ENCODE results near the gene CHMP6. TPM values are rescaled to one million over a fixed set of nuclear protein-coding genes. Genes with fewer than 3 reads are reported as not detected.

Gene CHMP6
- total RNA-seq, 2 experiments from 2014 or later = 13.9 to 16.7 TPM

DNA sequence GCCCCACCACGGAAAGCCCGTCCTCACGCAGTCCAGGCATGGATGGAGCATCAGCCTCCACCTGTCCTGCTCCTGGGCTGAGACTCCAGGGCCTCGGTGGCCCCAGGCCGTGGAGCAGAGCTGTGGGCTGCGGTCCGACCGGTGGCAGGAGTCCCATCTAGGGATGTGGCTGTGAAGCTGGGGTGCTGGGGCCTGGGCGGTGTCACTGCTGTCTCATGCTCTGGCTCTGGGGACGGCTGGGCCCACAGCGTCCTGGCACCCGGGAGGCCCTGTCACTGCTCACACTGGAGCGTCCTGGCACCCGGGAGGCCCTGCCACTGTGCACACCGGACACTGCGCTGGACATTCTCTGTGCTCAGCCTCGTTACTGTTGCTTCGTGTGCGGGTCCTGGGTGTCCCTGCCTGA is 51.7 kb downstream of the CHMP6 start:
- Mint-ChIP-seq H3K27me3 (no peaks in the 10 kb centered on the region), H3K27ac (no peak overlapping the region), H3K4me3 (no peak overlapping the region), H3K9me3 (no peaks in the 10 kb centered on the region), H3K4me1 (ENCODE audit: low read depth) (peaks cover 3% of the 10 kb centered on the region), H3K36me3 (ENCODE audit: low read depth) (no peaks in the 10 kb centered on the region)
- DNase-seq (no peak), ATAC-seq (no peak)
- intact Hi-C loops (cut with micrococcal nuclease) = no loop called here
- TF ChIP-seq, protein P1, sequence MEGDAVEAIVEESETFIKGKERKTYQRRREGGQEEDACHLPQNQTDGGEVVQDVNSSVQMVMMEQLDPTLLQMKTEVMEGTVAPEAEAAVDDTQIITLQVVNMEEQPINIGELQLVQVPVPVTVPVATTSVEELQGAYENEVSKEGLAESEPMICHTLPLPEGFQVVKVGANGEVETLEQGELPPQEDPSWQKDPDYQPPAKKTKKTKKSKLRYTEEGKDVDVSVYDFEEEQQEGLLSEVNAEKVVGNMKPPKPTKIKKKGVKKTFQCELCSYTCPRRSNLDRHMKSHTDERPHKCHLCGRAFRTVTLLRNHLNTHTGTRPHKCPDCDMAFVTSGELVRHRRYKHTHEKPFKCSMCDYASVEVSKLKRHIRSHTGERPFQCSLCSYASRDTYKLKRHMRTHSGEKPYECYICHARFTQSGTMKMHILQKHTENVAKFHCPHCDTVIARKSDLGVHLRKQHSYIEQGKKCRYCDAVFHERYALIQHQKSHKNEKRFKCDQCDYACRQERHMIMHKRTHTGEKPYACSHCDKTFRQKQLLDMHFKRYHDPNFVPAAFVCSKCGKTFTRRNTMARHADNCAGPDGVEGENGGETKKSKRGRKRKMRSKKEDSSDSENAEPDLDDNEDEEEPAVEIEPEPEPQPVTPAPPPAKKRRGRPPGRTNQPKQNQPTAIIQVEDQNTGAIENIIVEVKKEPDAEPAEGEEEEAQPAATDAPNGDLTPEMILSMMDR (IDR thresholded peaks at IDR 0.05) = no peak
- ChIA-PET POLR2A (interaction anchor here (0.9 kb wide), 1 partner anchor 156 kb away, joined by 3 read pairs; no protein-coding TSS in a partner anchor), CTCF (no interaction called here)

DNA sequence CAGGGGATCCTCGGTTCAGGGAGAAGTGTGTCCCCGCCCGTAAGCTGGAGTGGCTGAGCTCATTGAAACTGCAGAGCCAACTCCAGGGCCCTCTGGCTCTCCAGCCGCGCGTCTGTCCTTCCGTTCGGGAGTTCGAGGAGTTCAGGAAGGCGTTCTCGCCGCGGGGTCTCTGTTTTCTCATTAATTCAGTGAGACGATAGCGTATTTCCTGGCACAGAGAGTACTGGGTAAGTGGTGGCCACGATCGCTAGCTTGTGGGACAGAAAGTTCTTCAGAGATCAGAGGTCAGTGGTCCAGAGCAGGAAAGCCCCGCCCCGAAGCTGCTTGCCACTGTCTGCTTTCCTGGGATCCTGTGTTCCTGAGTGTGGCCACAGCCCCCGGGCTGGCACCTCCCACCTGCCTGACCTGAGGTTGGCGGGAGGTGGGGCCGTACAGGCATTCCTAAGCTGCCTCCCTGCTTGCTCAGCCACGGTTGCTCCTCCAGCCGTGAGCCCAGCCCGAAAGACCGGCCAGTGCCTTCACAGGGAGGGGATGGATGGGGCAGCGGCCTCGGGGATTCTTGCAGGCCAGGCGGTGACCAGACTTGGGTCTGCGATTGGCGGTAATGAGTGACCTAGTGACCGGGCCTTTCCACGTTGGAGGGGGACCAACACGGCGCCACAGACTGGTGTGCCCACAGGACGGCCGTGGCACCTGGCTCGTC is 52.2 kb downstream of the CHMP6 start:
- ChIA-PET POLR2A (interaction anchor here (1.0 kb wide), 1 partner anchor 24 kb away, joined by 3 read pairs; no protein-coding TSS in a partner anchor), CTCF (no interaction called here)
- DNase-seq (no peak), ATAC-seq (no peak)
- Mint-ChIP-seq H3K36me3 (ENCODE audit: low read depth) (no peaks in the 10 kb centered on the region), H3K4me1 (ENCODE audit: low read depth) (peaks cover 6% of the 10 kb centered on the region), H3K27me3 (no peaks in the 10 kb centered on the region), H3K9me3 (no peaks in the 10 kb centered on the region), H3K4me3 (no peak overlapping the region), H3K27ac (no peak overlapping the region)
- intact Hi-C loops (cut with micrococcal nuclease) = no loop called here
- TF ChIP-seq, protein P1 (IDR thresholded peaks at IDR 0.05) = no peak

DNA sequence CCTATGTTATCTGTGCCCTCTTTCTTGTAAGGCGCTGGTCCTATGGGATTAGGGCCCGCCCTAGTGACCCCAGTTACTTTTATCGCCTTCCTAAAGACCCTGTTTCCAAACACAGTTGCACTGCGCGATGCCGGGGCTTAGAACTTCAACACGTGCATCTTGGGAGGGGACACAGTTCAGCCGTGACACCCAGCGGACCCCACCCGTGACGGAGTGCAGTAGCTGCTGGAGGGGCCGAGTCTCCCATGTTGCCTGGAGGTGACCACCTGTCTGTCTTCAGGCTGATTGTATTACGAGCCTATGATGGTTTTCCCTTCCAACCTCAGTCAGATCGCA is 52.8 kb downstream of the CHMP6 start:
- no peaks in the 10 kb centered on the region for H3K27me3 Mint-ChIP-seq
- H3K36me3 Mint-ChIP-seq (ENCODE audit: low read depth) = no peaks in the 10 kb centered on the region
- DNase-seq (no peak), ATAC-seq (no peak)
- H3K4me3 Mint-ChIP-seq = no peak overlapping the region
- TF ChIP-seq, protein P1 (IDR thresholded peaks at IDR 0.05) = no peak
- H3K27ac Mint-ChIP-seq = no peak overlapping the region
- H3K9me3 Mint-ChIP-seq = no peaks in the 10 kb centered on the region
- intact Hi-C loops (cut with micrococcal nuclease) = no loop called here
- POLR2A ChIA-PET = interaction anchor here (1.0 kb wide), 1 partner anchor 25 kb away, joined by 3 read pairs; no protein-coding TSS in a partner anchor
- CTCF ChIA-PET = no interaction called here
- H3K4me1 Mint-ChIP-seq (ENCODE audit: low read depth) = peaks cover 11% of the 10 kb centered on the region

DNA sequence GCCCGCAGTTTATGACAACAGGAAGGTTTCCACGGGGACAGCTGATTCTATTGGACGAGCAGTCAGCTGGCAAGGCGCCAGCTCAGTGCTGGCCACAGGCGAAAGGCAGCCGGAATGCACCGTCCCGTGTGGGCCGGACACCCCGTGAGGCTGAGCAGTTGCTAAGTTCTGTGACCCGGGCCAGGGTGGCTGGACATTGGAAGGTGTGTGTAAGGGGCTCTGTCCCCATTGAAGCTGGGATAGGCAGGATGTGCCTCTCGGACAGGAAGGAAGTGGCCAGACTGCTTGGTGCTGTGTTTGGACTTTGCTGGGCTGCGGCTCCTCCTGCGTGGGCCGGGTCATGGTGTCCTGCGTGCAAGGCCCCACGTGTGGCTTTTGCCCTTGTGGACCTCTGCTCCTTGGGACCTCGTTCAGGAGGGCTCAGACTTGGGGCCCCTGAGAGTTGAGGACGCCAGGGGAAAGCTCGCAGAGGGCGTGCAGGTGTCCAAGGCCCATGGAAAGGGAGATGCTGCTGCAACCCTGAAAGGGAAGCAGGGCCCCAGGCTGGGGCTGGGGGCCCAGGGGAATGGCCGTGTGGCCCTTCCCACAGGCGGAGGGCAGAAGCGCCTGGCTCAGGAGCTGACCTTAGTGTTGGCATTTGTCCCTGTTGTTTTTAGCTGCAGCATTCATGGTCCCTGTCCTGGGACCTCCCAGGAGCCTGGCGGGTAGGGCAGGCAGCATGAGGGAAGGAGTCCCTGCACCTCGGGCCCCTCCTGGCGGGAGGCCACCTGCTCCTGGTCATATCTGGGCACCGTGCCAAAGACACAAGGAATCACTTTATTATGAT is 53.3 kb downstream of the CHMP6 start:
- ChIA-PET CTCF (no interaction called here), POLR2A (interaction anchor here (1.0 to 1.7 kb wide), 2 partner anchors 8 to 25 kb away, joined by 3 to 7 read pairs; no protein-coding TSS in a partner anchor)
- no peaks in the 10 kb centered on the region for H3K36me3 Mint-ChIP-seq (ENCODE audit: low read depth)
- H3K9me3 Mint-ChIP-seq = no peaks in the 10 kb centered on the region
- TF ChIP-seq, protein P1 (IDR thresholded peaks at IDR 0.05) = no peak
- ATAC-seq (no peak), DNase-seq (no peak)
- intact Hi-C loops (cut with micrococcal nuclease) = no loop called here
- no peak overlapping the region for H3K27ac Mint-ChIP-seq
- H3K27me3 Mint-ChIP-seq = no peaks in the 10 kb centered on the region
- peaks cover 14% of the 10 kb centered on the region for H3K4me1 Mint-ChIP-seq (ENCODE audit: low read depth)
- H3K4me3 Mint-ChIP-seq = no peak overlapping the region

DNA sequence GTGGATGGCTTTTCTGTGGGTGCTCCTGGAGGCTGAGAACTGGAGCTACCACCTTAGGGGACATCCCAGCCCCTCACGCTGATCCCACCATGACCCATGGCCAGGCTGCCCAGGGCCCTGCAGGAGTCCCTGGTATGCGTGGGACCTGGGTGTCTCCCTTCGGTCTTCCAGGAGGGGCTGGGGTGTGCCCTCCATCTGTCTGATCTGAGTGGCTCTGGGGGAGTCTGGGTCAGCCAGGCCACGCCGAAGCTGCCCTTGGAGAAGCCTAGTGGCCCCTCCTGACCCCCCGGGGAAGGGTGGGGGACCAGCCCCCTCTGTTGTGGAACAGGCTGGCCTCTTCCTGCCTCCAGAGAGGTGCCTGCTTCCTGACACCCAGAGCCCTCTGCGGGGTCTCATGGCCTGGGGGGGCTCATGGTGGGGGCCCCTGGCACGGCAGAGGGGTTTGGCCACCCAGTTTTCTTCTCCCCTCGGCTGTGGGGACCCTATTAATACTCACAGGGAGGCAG is 54.0 kb downstream of the CHMP6 start:
- Mint-ChIP-seq H3K4me3 (no peak overlapping the region), H3K4me1 (ENCODE audit: low read depth) (peaks cover 16% of the 10 kb centered on the region), H3K9me3 (no peaks in the 10 kb centered on the region), H3K36me3 (ENCODE audit: low read depth) (no peaks in the 10 kb centered on the region), H3K27ac (no peak overlapping the region), H3K27me3 (no peaks in the 10 kb centered on the region)
- ATAC-seq (no peak), DNase-seq (no peak)
- CTCF ChIA-PET = no interaction called here
- POLR2A ChIA-PET = interaction anchor here (1.7 kb wide), 1 partner anchor 9 kb away, joined by 7 read pairs; no protein-coding TSS in a partner anchor
- intact Hi-C loops (cut with micrococcal nuclease) = no loop called here
- TF ChIP-seq, protein P1 (IDR thresholded peaks at IDR 0.05) = no peak

Data from activated CD8-positive, alpha-beta T cell treated with anti-CD3 and anti-CD28 coated beads for 36 hours (primary cell).